ENCODE results near the gene DSPP. TPM values are rescaled to one million over a fixed set of nuclear protein-coding genes. Genes with fewer than 3 reads are reported as not detected.

Gene DSPP
- total RNA-seq (2021) (not detected in 3 replicates), Bru-seq, nascent RNA (not detected)
- long read RNA-seq, experiment 1 = 0 reads
- long read RNA-seq, experiment 2 = 0 reads
- long read RNA-seq, experiment 3 = 0 reads

DNA sequence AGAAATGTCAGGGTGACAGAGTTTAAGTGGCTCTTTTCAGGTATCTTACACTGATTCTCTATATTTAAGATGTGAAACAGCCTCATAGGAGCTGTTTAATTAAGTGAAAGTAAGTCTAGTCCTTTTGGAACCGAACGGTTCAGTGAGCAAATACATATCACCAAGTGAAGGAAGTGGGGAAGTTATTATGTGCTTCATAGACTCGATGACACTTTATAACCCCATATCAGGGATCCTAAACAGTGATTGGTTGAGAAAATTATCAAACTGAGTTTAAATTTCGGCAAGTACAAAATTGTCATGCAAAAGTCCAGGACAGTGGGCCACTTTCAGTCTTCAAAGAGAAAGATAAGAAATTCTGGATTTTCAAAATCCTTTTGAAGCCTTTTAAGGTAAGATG is at the start of gene DSPP:
DSPP (plus strand) TSS at position 301 of the 400 bp plus-strand sequence. CDS start 2,380 bp downstream, outside the sequence.
- POLR2A ChIA-PET = no interaction called here
- Mint-ChIP-seq H3K4me3 (no peak within 1 kb of the TSS), H3K4me1 (peaks cover 2% of the 10 kb centered on the region), H3K9me3 (peaks cover 4% of the 10 kb centered on the region; the same call in 1 of the 2 replicates), H3K36me3 (no peaks in the 10 kb centered on the region), H3K27ac (no peak within 1 kb of the TSS), H3K27me3 (ENCODE audit: low read depth) (no peaks in the 10 kb centered on the region)
- CTCF ChIA-PET = no interaction called here
- ATAC-seq (no peak), DNase-seq (ENCODE audit: low spot score) (no peak)
- TF ChIP-seq, protein P1, sequence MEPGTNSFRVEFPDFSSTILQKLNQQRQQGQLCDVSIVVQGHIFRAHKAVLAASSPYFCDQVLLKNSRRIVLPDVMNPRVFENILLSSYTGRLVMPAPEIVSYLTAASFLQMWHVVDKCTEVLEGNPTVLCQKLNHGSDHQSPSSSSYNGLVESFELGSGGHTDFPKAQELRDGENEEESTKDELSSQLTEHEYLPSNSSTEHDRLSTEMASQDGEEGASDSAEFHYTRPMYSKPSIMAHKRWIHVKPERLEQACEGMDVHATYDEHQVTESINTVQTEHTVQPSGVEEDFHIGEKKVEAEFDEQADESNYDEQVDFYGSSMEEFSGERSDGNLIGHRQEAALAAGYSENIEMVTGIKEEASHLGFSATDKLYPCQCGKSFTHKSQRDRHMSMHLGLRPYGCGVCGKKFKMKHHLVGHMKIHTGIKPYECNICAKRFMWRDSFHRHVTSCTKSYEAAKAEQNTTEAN (CRISPR knock-in tag; IDR thresholded peaks at IDR 0.05) = no peak
- TF ChIP-seq NR1H2 (CRISPR knock-in tag; IDR thresholded peaks at IDR 0.05) (no peak), ZNF317 (CRISPR knock-in tag; IDR thresholded peaks at IDR 0.05; ENCODE audit: borderline replicate concordance, low read depth) (no peak), MXD4 (CRISPR knock-in tag; IDR thresholded peaks at IDR 0.05; ENCODE audit: borderline replicate concordance) (no peak), SMAD3 (CRISPR knock-in tag; IDR thresholded peaks at IDR 0.05; ENCODE audit: borderline replicate concordance) (no peak), ZNF671 (CRISPR knock-in tag; IDR thresholded peaks at IDR 0.05) (no peak), TP53 (CRISPR knock-in tag; IDR thresholded peaks at IDR 0.05) (no peak)
- TF ChIP-seq, protein P2, sequence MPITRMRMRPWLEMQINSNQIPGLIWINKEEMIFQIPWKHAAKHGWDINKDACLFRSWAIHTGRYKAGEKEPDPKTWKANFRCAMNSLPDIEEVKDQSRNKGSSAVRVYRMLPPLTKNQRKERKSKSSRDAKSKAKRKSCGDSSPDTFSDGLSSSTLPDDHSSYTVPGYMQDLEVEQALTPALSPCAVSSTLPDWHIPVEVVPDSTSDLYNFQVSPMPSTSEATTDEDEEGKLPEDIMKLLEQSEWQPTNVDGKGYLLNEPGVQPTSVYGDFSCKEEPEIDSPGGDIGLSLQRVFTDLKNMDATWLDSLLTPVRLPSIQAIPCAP (CRISPR knock-in tag; IDR thresholded peaks at IDR 0.05) = no peak
- TF ChIP-seq, protein P3, sequence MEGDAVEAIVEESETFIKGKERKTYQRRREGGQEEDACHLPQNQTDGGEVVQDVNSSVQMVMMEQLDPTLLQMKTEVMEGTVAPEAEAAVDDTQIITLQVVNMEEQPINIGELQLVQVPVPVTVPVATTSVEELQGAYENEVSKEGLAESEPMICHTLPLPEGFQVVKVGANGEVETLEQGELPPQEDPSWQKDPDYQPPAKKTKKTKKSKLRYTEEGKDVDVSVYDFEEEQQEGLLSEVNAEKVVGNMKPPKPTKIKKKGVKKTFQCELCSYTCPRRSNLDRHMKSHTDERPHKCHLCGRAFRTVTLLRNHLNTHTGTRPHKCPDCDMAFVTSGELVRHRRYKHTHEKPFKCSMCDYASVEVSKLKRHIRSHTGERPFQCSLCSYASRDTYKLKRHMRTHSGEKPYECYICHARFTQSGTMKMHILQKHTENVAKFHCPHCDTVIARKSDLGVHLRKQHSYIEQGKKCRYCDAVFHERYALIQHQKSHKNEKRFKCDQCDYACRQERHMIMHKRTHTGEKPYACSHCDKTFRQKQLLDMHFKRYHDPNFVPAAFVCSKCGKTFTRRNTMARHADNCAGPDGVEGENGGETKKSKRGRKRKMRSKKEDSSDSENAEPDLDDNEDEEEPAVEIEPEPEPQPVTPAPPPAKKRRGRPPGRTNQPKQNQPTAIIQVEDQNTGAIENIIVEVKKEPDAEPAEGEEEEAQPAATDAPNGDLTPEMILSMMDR (IDR thresholded peaks at IDR 0.05) = no peak
- TF ChIP-seq, protein P4, sequence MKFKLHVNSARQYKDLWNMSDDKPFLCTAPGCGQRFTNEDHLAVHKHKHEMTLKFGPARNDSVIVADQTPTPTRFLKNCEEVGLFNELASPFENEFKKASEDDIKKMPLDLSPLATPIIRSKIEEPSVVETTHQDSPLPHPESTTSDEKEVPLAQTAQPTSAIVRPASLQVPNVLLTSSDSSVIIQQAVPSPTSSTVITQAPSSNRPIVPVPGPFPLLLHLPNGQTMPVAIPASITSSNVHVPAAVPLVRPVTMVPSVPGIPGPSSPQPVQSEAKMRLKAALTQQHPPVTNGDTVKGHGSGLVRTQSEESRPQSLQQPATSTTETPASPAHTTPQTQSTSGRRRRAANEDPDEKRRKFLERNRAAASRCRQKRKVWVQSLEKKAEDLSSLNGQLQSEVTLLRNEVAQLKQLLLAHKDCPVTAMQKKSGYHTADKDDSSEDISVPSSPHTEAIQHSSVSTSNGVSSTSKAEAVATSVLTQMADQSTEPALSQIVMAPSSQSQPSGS (CRISPR knock-in tag; IDR thresholded peaks at IDR 0.05; ENCODE audit: borderline replicate concordance, low read depth) = no peak
- TF ChIP-seq, protein P5, sequence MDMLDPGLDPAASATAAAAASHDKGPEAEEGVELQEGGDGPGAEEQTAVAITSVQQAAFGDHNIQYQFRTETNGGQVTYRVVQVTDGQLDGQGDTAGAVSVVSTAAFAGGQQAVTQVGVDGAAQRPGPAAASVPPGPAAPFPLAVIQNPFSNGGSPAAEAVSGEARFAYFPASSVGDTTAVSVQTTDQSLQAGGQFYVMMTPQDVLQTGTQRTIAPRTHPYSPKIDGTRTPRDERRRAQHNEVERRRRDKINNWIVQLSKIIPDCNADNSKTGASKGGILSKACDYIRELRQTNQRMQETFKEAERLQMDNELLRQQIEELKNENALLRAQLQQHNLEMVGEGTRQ (CRISPR knock-in tag; IDR thresholded peaks at IDR 0.05) = no peak

DNA sequence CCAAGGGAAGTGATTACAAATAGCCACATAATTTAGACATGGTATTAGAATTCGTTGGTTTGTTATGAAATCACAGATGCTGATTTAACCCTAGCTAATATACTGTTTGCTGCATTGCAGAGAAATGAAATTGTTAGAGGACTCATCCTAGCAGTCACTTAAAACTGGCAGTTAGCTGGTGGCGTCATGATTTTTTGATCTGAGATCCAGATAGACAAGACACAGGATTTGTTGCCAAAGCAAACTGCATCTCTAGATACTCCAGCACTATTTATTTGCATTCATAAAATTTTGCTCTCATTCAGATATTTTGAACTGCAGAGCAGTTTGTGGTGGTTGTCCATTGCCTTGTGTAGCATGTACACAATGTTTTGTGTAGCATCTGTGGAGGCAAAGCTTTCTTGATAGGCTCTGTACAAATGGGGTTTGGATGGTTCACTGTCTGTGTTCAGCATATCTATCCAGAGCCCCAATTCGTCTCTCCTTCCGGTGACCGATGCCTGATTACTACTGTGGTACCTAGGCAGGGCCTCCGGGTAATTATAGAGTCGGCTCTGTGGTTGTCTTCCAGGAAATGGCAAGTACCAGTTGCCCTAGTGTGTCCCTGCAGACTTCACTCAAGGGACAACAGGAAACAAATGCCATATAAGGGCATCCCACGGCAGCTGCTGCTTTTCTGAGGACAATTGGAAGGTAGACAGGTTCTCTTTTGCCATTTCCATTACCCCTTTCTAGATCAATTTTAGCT is 49.1 kb upstream of the DSPP start:
- H3K4me1 Mint-ChIP-seq = peaks cover 6% of the 10 kb centered on the region
- H3K9me3 Mint-ChIP-seq = peaks cover 4% of the 10 kb centered on the region; the same call in 1 of the 2 replicates
- no peak overlapping the region for H3K27ac Mint-ChIP-seq
- peak; percentile 99 for ATAC-seq
- DNase-seq (ENCODE audit: low spot score) = peak; percentile 22
- POLR2A ChIA-PET = interaction anchor here (0.7 kb wide), 1 partner anchor 1102 kb away, joined by 7 read pairs; no protein-coding TSS in a partner anchor
- no peaks in the 10 kb centered on the region for H3K36me3 Mint-ChIP-seq
- CTCF ChIA-PET = interaction anchor here (1.1 to 2.0 kb wide), 2 partner anchors 15 to 289 kb away, joined by 3 to 6 read pairs; no protein-coding TSS in a partner anchor
- H3K4me3 Mint-ChIP-seq = no peak overlapping the region
- H3K27me3 Mint-ChIP-seq (ENCODE audit: low read depth) = no peaks in the 10 kb centered on the region
- TF ChIP-seq, protein P6, sequence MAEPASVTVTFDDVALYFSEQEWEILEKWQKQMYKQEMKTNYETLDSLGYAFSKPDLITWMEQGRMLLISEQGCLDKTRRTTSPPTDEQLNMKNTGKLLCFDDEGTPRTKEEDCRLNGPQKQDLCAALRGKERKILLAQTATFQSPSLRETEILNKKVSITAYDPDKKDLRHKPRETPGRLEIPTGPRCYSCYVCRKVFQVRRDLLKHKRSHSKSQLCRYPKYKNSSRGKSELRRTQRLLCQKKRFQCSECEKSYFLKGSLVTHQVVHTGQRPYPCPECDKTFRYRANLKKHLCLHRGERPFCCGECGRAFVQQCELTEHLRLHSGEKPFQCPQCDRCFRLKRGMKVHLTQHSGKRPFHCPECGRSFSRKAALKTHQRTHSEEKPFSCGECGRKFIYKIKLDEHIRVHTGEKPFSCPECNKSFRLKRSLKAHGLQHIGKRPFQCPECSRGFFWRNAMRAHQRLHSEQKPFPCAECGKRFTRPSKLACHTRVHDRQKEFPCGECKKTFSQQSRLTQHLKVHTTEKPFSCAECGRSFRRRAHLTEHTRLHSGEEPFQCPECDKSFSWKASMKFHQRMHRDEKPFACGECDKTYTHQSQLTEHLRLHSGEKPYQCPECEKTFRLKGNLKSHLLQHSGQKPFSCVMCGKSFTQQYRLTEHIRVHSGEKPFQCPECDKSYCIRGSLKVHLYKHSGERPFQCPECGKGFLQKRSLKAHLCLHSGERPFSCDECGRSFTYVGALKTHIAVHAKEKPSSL (CRISPR knock-in tag; conservative IDR thresholded peaks at IDR 0.05) = no peak
- no peak for TF ChIP-seq NFE2L1 (CRISPR knock-in tag; IDR thresholded peaks at IDR 0.05)
- no peak for TF ChIP-seq NR3C1 (CRISPR knock-in tag; conservative IDR thresholded peaks at IDR 0.05; ENCODE audit: low read depth)
- no peak for TF ChIP-seq GABPB1 (CRISPR knock-in tag; IDR thresholded peaks at IDR 0.05)
- TF ChIP-seq NFATC4 (CRISPR knock-in tag; IDR thresholded peaks at IDR 0.05) = no peak
- TF ChIP-seq, protein P7, sequence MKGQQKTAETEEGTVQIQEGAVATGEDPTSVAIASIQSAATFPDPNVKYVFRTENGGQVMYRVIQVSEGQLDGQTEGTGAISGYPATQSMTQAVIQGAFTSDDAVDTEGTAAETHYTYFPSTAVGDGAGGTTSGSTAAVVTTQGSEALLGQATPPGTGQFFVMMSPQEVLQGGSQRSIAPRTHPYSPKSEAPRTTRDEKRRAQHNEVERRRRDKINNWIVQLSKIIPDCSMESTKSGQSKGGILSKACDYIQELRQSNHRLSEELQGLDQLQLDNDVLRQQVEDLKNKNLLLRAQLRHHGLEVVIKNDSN (CRISPR knock-in tag; IDR thresholded peaks at IDR 0.05) = no peak
- TF ChIP-seq ELF4 (CRISPR knock-in tag; IDR thresholded peaks at IDR 0.05; ENCODE audit: low read depth) = no peak
- TF ChIP-seq, protein P8, sequence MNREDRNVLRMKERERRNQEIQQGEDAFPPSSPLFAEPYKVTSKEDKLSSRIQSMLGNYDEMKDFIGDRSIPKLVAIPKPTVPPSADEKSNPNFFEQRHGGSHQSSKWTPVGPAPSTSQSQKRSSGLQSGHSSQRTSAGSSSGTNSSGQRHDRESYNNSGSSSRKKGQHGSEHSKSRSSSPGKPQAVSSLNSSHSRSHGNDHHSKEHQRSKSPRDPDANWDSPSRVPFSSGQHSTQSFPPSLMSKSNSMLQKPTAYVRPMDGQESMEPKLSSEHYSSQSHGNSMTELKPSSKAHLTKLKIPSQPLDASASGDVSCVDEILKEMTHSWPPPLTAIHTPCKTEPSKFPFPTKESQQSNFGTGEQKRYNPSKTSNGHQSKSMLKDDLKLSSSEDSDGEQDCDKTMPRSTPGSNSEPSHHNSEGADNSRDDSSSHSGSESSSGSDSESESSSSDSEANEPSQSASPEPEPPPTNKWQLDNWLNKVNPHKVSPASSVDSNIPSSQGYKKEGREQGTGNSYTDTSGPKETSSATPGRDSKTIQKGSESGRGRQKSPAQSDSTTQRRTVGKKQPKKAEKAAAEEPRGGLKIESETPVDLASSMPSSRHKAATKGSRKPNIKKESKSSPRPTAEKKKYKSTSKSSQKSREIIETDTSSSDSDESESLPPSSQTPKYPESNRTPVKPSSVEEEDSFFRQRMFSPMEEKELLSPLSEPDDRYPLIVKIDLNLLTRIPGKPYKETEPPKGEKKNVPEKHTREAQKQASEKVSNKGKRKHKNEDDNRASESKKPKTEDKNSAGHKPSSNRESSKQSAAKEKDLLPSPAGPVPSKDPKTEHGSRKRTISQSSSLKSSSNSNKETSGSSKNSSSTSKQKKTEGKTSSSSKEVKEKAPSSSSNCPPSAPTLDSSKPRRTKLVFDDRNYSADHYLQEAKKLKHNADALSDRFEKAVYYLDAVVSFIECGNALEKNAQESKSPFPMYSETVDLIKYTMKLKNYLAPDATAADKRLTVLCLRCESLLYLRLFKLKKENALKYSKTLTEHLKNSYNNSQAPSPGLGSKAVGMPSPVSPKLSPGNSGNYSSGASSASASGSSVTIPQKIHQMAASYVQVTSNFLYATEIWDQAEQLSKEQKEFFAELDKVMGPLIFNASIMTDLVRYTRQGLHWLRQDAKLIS (CRISPR knock-in tag; IDR thresholded peaks at IDR 0.05; ENCODE audit: borderline replicate concordance) = no peak
- no peak for TF ChIP-seq IRF2 (CRISPR knock-in tag; IDR thresholded peaks at IDR 0.05; ENCODE audit: borderline replicate concordance, low read depth)
